Endothelial cell (in vitro differentiated cells): ENCODE data around the gene AGPAT1. TPM values are rescaled to one million over a fixed set of nuclear protein-coding genes. Genes with fewer than 3 reads are reported as not detected.
"Not testable (repeated sequence)": the region's sequence is repeated elsewhere in the genome, so short reads cannot be mapped to it uniquely, and the experiment has no call there.

Source experiments
- DNase-seq: peaks from one replicate; pipeline ENCODE4 v3.0.0; 2021; ENCODE audit warnings: low spot score
- H3K27ac Mint-ChIP-seq: one replicate; pipeline ENCODE4 v1.8.0; 2021; ENCODE audit warnings: mixed read lengths, inconsistent platforms; ENCODE audit not compliant: unreplicated experiment
- H3K27me3 Mint-ChIP-seq: one replicate; pipeline ENCODE4 v1.8.0; 2021; ENCODE audit warnings: mild to moderate bottlenecking, moderate library complexity, mixed read lengths, inconsistent platforms; ENCODE audit not compliant: unreplicated experiment
- H3K36me3 Mint-ChIP-seq: one replicate; pipeline ENCODE4 v1.8.0; 2021; ENCODE audit warnings: mild to moderate bottlenecking, low read depth, mixed read lengths, inconsistent platforms; ENCODE audit not compliant: unreplicated experiment
- H3K4me1 Mint-ChIP-seq: one replicate; pipeline ENCODE4 v1.8.0; 2021; ENCODE audit warnings: mild to moderate bottlenecking, mixed read lengths, inconsistent platforms; ENCODE audit not compliant: unreplicated experiment
- H3K4me3 Mint-ChIP-seq: one replicate; pipeline ENCODE4 v1.8.0; 2021; ENCODE audit warnings: mild to moderate bottlenecking, mixed read lengths, inconsistent platforms; ENCODE audit not compliant: unreplicated experiment
- H3K9me3 Mint-ChIP-seq: one replicate; pipeline ENCODE4 v1.8.0; 2021; ENCODE audit warnings: mixed read lengths, inconsistent platforms; ENCODE audit not compliant: unreplicated experiment
- CTCF ChIP-seq: fragments of 200-600 bp; sonication (generic); IDR thresholded peaks from one replicate; pipeline ENCODE4 v1.5.0; 2021; ENCODE audit warnings: antibody characterized with exemption; ENCODE audit not compliant: unreplicated experiment
- total RNA-seq: library from RNA; stranded (reverse); fragmentation: NEBNext Ultra II Directional; extraction: Animal tissue kit (Norgen Biotek cat#: 25700); gene quantifications from one replicate; pipeline ENCODE4 v1.2.1, GENCODE V29; 2021; ENCODE audit not compliant: unreplicated experiment

The AGPAT1 gene
- total RNA-seq, 1 donor from 2014 or later = 93.3 TPM

DNA sequence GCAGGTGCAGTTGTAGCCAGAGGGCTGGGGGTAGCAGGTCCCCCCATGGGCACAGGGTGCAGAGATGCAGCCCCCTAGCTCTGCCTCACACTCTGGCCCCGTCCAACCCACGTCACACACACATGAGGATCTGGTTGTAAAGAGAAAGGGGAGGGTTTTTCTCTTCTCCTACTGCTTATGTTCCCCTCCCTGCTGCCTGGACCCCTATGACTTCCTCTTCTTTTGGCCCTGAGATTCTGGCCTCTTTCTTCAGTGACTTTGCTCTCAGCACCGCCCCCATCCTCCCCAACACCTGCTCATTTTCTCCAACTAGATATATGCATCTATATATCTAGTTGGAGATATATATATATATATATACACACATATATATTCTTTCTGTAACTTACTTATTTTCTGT is 38.2 kb upstream of the AGPAT1 start:
- H3K27me3 Mint-ChIP-seq = peaks cover 7% of the 10 kb centered on the region
- no peaks in the 10 kb centered on the region for H3K9me3 Mint-ChIP-seq
- peaks cover 58% of the 10 kb centered on the region for H3K36me3 Mint-ChIP-seq
- no peak for DNase-seq
- TF ChIP-seq CTCF = no peak
- H3K4me1 Mint-ChIP-seq = peaks cover 25% of the 10 kb centered on the region
- H3K4me3 Mint-ChIP-seq = peak overlapping the region; percentile 43
- H3K27ac Mint-ChIP-seq = peak overlapping the region; percentile 18

DNA sequence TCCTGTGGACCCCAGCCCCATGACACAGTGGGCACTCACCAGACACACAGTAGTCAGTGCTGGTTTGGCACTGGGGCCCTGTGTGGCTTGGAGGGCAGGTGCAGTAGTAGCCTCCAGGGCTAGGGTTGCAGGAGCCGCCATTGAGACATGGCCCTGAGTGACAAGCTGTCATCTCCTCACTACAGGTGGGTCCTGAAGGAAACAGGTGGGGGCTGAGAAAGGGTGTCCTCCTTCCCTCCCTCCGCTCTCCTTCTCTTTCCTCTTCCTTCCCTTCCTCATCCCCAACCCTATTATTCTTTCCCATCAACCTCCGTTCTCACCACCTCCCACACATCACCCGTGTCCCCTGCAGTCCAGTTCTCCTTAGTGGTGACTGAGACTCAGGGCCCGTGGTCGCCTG is 37.8 kb upstream of the AGPAT1 start:
- peaks cover 58% of the 10 kb centered on the region for H3K36me3 Mint-ChIP-seq
- no peak for TF ChIP-seq CTCF
- DNase-seq = no peak
- peaks cover 7% of the 10 kb centered on the region for H3K27me3 Mint-ChIP-seq
- no peaks in the 10 kb centered on the region for H3K9me3 Mint-ChIP-seq
- no peak overlapping the region for H3K4me3 Mint-ChIP-seq
- H3K27ac Mint-ChIP-seq = peak overlapping the region; percentile 18
- H3K4me1 Mint-ChIP-seq = peaks cover 22% of the 10 kb centered on the region

DNA sequence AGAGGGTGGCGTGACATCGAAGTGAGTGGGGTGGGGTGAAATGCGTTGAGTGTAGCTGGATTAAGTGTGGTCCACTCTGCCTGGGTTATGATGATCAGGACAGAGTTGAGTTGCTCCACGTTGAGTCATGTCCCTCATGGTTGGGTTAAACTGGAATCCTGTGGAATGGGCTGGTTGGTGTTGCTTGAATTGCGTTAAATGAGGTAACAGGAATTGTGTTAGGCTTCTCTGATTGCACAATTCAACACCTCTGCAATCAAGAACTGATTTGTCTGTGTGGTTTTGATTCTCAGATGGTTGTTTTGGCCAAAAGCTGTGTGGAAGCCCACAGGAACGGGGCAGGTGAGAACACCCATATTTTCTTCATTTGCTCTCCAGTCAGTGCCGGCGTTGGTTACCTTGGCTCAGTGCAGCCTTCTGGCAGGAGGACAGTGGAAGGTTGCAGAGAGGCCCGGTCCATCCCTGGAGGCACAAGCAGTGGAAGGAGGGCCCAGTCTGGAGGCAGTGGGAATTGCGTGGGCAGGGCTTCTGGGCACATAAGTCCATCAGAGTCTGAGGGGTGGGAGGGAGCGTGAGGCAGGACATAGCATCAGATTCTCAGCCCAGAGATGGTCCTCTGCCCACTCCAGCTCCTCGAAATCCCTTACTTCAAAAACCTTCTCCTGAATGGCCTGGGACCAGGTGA is 36.3 kb upstream of the AGPAT1 start:
- H3K27ac Mint-ChIP-seq = no peak overlapping the region

DNA sequence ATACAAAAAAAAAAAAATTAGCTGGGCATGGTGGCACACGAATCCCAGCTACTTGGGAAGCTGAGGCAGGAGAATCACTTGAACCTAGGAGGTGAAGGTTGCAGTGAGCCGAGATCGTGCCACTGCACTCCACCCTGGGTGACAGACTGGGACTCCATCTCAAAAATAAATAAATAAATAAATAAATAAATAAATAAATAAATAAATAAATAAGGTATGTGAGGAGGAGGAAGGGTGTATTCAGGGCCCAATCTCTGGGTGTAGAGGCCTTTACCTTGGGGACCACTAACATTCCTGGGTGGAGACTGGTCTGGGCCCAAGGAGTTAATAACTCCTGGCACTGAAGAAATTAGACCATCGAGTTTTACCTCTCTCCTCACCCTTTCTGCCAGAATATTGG is 35.5 kb upstream of the AGPAT1 start:
- H3K9me3 Mint-ChIP-seq, DNase-seq, H3K27me3 Mint-ChIP-seq, H3K4me3 Mint-ChIP-seq, H3K27ac Mint-ChIP-seq: not testable (repeated sequence)
- H3K4me1 Mint-ChIP-seq = peaks cover 12% of the 10 kb centered on the region
- peaks cover 57% of the 10 kb centered on the region for H3K36me3 Mint-ChIP-seq

More for the DNA sequence above, 36.3 kb upstream of the AGPAT1 start:
- Mint-ChIP-seq H3K36me3 (peaks cover 59% of the 10 kb centered on the region), H3K4me1 (peaks cover 17% of the 10 kb centered on the region), H3K27me3 (peaks cover 7% of the 10 kb centered on the region), H3K9me3 (no peaks in the 10 kb centered on the region), H3K4me3 (peak overlapping the region; percentile 79)
- no peak for DNase-seq
- TF ChIP-seq CTCF = no peak

GRCh38 chr6:32210191-32210601 is 34.3 kb upstream of the AGPAT1 start:
- peaks cover 7% of the 10 kb centered on the region for H3K27me3 Mint-ChIP-seq

More at GRCh38 chr6:32210191-32210601, 34.3 kb upstream of the AGPAT1 start:
- peaks cover 54% of the 10 kb centered on the region for H3K36me3 Mint-ChIP-seq
- DNase-seq = no peak
- H3K4me3 Mint-ChIP-seq = peak overlapping the region; percentile 52
- H3K27ac Mint-ChIP-seq = peak overlapping the region; percentile 24
- H3K4me1 Mint-ChIP-seq = peaks cover 4% of the 10 kb centered on the region
- H3K9me3 Mint-ChIP-seq = no peaks in the 10 kb centered on the region
- TF ChIP-seq CTCF = no peak
